GM21447 (cell line): ENCODE data around the gene FAM210B.
"Not testable (repeated sequence)": the region's sequence is repeated elsewhere in the genome, so short reads cannot be mapped to it uniquely, and the experiment has no call there.

Source experiments
- ATAC-seq: cut with Tn5 transposase; IDR thresholded peaks from one replicate; pipeline ENCODE4 v1.9.1; 2021; ENCODE audit not compliant: unreplicated experiment

FAM210B gene

DNA sequence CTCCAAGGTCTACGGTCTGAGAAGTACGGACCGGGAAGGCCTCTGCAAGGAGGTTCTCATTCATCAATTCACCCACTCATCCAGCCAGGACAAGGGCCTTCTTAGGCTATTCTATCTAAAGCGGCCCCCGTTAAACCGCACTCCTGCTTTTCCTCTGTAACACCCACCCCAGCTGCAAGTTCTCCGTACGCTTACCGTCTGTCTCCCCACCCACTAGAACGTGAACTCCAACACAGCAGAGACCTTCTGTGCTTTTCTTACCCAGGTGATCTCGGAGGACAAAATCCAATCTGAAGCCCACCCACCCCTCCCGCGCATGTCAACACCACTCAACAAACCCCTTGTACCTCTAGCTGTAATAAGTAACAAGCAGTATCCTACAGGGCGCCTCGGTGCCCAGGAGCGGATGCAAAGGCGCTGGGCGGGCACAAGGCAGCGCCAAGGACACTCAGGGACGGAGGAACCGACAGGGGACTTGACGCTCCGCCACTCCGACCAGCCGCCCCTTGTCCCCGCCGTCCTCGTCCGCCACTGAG lies 32.9 kb downstream of the FAM210B start:
- peak; percentile 37 for ATAC-seq

- ATAC-seq, result peak; percentile 89
Measured at GRCh38 chr20:56392132-56392880, 33.5 kb downstream of the FAM210B start, which contains the start of the genes AURKA and CSTF1. AURKA (minus strand) TSS chr20:56392215; CDS start chr20:56388197, 4,018 bp downstream. CSTF1 (plus strand) TSS chr20:56392645; CDS start chr20:56395553, 2,908 bp downstream.

DNA sequence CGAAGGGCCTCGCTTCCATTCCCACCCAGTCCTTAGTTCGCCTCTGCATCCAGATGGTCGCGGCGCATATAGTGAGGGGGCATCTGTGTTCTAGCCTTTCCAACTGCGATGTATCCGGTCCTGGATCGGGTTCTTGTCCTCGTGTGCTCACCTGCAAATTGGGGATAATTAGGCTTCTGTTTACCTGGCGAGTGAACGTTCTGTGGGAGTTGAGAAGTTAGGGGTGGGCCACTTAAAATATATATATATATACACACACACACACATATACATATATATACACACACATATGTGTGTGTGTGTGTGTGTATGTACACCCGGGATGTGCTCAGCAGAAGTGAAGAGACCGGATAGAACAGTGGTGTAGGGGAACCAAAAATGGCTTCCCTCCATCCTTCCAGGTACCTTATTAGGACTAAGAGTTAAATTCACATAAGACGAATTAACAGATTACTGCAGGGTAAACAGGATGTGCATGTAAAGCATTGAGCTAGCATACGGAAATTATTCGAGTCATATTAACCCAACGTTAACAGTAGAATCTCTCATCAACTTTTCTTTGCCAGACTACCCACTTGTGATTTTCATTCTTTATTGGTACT lies 34.2 kb downstream of the FAM210B start:
- ATAC-seq, result no peak

- no peak for ATAC-seq
Measured at GRCh38 chr20:56393653-56394052, 34.9 kb downstream of the FAM210B start.

DNA sequence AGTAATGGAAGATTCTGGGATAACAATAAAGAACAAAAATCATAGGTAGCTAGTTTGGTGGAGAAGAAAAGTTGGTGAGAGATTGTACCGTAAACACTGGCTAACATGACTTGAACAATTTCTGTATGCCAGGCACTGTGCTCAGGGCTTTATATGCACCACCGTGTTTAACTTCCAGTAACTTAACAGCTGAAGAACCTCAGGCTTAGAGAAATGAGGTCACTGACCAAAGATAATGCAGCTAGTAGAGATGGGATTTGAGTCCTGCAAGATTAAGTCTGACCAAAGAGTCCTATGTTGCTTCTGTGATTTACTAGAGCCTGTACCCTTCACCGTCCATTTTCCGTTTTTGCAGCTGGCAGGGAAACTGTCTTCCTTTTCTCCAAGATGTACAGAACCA lies 36.4 kb downstream of the FAM210B start:
- no peak for ATAC-seq

DNA sequence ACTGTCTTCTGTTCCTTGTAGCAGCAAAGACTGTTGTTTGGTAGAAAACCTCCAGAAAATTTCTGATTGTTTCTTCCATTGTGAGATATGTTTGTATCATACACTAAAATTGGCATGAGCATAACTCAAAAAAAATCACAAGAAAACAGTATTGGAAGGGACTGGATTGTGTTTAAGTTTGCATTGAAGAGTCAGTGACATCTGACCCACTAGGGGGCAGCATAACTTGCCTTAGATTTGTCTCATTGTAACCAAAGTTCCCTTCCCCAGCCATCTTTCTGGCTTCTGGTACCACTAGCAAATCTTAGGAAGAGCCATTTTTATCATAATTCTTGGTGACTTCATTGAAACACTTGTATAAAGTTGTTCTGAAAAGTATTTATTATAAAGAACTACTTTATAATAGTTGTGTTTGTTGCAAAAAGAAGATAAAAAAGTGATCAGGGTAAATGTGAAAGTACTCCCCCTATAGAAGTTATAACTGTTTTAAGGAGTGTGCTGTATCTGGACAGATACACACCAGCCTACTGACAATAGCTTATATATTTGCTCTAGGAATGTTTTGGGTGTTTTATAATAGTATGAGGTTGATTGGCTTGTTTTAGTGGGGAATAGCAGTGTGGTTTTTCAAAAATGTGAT lies 41.3 kb downstream of the FAM210B start:
- ATAC-seq, result no peak

GRCh38 chr20:56403465-56403864 lies 44.7 kb downstream of the FAM210B start:
- no peak for ATAC-seq

DNA sequence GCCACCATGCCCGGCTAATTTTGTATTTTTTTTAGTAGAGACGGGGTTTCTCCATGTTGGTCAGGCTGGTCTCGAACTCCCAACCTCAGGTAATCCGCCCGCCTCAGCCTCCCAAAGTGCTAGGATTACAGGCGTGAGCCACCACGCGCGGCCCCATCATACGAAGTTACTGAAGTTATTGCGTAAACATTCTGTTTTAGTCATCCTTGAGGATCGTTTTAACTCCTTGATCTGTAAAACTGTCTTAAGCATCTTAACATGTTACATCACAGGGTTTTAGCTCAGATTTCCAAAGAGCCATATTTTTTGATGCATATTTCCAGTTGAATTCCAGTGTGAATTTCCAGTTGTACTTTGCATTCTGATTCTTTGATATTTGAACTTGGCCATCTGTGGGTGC lies 46.6 kb downstream of the FAM210B start:
- not testable (repeated sequence) for ATAC-seq

GRCh38 chr20:56406910-56407309 lies 48.1 kb downstream of the FAM210B start:
- no peak for ATAC-seq

- no peak for ATAC-seq
Measured at GRCh38 chr20:56409521-56409920, 50.7 kb downstream of the FAM210B start.

DNA sequence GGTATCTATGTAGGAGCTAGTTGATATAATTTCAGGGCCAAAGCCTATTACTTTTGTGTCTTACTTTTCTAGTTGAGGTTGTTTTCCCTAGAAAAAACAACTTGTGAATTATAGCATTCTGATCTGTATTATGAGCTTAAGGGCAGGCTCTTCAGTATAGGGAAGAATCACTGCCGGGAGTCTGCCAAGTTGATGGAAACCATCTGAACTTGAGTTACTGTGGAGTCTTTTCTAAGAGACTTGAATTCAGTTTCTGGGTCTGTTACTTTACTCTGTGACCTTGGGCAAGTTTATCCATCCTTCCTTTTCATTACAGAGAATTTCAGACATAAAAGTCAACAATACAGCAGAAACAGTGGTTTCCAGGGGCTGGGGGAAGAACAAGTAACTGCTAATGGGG lies 51.2 kb downstream of the FAM210B start:
- no peak for ATAC-seq

GRCh38 chr20:56411287-56411686 lies 52.5 kb downstream of the FAM210B start:
- not testable (repeated sequence) for ATAC-seq

GRCh38 chr20:56411759-56412472 lies 53.1 kb downstream of the FAM210B start, which contains the start of gene CASS4:
CASS4 (plus strand) TSS chr20:56412260; CDS start chr20:56412459, 199 bp downstream.
- ATAC-seq, result peak; percentile 73

DNA sequence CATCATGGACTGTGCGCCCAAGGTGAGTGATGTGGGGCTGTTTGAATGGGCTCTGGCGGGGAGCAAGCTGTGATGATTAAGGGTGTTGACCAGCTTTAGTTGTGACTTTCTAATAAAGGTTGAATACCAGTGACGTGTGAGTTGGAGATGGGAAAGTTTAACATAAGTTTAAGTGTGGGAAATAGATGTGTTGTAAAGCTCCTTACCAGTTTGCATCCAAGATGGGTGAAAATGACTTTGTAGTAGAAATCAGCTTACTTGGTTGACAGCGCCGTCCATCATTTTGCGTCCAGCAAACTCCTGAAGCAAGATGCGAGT lies 53.7 kb downstream of the FAM210B start:
- no peak for ATAC-seq

- ATAC-seq, result no peak
Measured at GRCh38 chr20:56412949-56413348, 54.2 kb downstream of the FAM210B start.

- no peak for ATAC-seq
Measured at GRCh38 chr20:56414842-56415765, 56.3 kb downstream of the FAM210B start.

GRCh38 chr20:56417402-56417801 lies 58.6 kb downstream of the FAM210B start:
- no peak for ATAC-seq

DNA sequence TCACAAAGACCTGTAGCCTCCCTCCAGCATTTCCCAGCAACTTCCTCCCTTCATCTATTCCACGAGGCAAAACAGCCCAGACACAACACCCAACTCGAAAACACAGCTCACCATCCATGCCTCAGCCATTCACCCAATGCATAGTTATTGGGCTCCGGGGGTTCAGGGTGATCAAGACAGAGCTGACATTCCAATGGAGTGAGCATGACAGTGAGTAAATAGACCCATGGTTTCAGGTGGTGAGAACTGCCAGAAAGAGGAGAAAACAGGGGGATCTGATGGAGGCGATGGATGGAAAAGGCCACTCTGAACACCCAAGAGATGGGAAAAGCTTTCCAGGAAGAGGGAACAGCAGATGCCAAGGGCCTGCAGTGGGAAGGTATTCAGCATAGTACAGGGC lies 59.1 kb downstream of the FAM210B start:
- ATAC-seq, result no peak
